Measurements from ENCODE around the gene MED13L. TPM values are rescaled to one million over a fixed set of nuclear protein-coding genes. Genes with fewer than 3 reads are reported as not detected.

Gene MED13L
- total and polyA plus RNA-seq, 2 of the 8 experiments (the other 6 are each of a cell fraction or from before 2014, with no cell fraction given), result 15.9 to 51.7 TPM

DNA sequence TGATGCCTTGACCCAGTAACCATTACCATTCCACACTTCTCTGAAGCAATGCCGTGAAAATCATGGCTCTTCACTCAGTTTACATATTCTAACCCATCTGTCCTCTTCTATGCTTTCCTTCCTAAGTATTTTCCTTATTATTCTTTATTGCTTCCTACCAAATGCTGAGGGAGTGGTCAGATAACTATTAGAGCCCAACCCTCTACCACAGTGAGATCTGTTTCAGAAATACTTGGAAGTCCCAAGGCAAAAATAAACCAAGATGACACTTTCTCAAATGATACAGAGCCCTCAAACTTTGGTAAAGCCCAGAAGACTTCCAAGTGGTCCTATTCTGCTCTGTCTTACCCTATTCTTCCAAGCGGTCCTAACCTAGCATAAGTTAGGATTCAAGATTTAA lies 68.0 kb downstream of the MED13L start (continued):
- no peak for TF ChIP-seq SIRT6 (IDR thresholded peaks at IDR 0.05; ENCODE audit: low read length)
- TF ChIP-seq, protein P1, sequence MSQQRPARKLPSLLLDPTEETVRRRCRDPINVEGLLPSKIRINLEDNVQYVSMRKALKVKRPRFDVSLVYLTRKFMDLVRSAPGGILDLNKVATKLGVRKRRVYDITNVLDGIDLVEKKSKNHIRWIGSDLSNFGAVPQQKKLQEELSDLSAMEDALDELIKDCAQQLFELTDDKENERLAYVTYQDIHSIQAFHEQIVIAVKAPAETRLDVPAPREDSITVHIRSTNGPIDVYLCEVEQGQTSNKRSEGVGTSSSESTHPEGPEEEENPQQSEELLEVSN (IDR thresholded peaks at IDR 0.05), result no peak
- TF ChIP-seq SRF (IDR thresholded peaks at IDR 0.05; ENCODE audit: low read depth, low read length), result no peak
- TF ChIP-seq MAFK (IDR thresholded peaks at IDR 0.05; ENCODE audit: low read depth, low read length), result no peak
